ENCODE data around the gene FBXL19.

FBXL19 gene

DNA sequence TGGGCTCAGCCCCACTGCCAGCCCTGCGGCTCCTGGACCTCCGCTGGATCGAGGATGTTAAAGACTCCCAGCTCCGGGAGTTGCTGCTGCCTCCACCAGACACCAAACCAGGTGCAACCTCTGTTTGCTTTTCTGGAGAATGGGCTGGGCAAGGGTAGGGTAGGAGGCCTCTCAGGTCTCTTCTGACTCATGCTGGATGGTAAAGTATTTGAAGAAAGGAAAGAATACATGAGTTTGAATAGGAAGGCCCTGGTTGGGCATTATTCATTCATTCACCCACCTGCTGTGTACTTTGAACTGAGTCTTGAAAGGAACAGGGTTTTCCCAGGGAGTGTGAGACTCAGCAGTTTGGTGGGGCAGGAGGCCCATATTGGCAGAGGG is 19.0 kb downstream of the FBXL19 start:
- no peak for DNase-seq (ENCODE audit: low read depth in 1 of 2, low spot score in 1 of 2)

- DNase-seq (ENCODE audit: low read depth in 1 of 2, low spot score in 1 of 2) = no peak
These were observed 21.0 kb downstream of the FBXL19 start for GRCh38 chr16:30944352-30944751.

DNA sequence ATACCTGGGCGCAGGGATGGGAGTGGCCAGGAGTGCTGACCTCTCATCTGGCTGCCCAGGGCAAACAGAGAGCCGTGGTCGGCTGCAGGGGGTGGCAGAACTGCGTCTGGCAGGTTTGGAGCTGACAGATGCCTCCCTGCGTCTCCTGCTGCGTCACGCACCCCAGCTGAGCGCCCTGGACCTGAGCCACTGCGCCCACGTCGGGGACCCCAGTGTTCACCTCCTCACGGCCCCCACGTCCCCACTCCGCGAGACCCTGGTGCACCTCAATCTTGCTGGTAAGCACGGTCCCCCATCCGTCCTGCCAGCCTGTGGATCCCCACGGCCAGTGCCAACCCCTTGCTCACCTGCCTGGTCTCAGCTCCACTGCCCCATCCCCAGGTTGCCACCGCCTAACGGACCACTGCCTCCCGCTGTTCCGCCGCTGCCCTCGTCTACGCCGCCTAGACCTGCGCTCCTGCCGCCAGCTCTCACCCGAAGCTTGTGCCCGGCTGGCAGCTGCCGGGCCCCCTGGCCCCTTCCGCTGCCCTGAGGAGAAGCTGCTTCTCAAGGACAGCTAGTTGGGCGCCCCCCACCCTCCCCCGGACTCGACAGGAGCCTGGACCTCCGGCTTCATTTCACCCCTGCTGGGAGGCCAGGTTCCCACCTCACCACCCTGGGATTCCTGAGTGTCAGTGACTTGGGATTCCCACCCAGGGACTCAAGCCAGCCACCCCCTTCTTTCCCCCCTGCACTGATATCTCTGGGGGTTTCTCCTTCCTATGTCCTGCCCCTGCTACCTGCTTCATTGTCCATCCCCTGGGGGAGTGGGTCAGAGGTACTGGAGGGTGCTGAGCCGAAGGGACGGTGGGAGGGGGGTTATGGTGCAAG is 23.5 kb downstream of the FBXL19 start:
- DNase-seq (ENCODE audit: low read depth in 1 of 2, low spot score in 1 of 2) = no peak

- no peak for DNase-seq (ENCODE audit: low read depth in 1 of 2, low spot score in 1 of 2)
These were observed 24.1 kb downstream of the FBXL19 start for GRCh38 chr16:30947541-30947858.

GRCh38 chr16:30947859-30948666 is 24.7 kb downstream of the FBXL19 start:
- no peak for DNase-seq (ENCODE audit: low read depth in 1 of 2, low spot score in 1 of 2)

- no peak for DNase-seq (ENCODE audit: low read depth in 1 of 2, low spot score in 1 of 2)
These were observed 25.6 kb downstream of the FBXL19 start, which contains the start of gene ORAI3 for GRCh38 chr16:30948667-30949649. Gene ORAI3 (plus strand): TSS chr16:30949068. CDS start chr16:30949290, 222 bp downstream.

DNA sequence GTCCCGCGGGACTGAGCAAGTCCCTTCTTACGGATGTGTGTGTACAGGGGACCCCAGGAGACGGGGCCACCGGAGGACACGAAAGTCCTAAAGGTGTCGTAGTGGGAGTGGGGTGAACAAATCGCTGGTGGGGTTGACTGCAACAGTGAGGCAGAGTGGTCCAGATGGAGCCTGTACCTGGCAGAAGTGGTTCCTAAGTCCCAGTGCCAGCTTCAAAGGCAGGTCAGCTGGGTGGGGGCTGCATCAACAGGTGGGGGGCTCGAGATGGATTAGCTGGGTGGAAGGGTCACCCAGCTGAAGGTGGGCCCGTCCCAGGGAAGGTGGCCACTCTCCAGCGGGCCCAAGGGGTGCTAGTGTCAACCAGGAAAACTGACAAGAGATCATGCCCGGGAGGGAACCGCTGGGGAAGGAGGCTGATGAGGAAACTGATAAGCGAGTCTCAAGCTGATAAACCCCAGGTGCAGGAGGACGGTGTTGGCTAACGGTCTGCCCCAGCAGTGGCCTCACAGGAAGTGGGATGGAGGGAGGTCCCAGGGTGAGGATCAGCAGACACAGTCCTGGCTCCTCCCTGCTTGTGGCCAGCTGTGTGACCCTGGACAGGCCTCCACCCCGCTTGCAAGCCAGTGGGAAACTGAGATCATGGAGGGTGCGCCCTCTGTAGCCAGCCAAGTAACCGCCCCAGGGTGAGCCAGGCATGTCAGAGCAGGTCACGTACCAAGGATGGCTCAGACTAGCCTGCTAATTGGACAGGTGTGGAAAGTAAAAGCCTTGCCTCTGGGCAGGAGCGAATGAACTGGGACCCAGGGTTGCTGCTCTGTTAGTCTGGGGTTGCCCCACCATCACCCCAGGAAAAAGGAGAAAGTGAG is 26.5 kb downstream of the FBXL19 start:
- DNase-seq (ENCODE audit: low read depth in 1 of 2, low spot score in 1 of 2) = no peak

GRCh38 chr16:30950516-30951065 is 27.2 kb downstream of the FBXL19 start:
- no peak for DNase-seq (ENCODE audit: low read depth in 1 of 2, low spot score in 1 of 2)

DNA sequence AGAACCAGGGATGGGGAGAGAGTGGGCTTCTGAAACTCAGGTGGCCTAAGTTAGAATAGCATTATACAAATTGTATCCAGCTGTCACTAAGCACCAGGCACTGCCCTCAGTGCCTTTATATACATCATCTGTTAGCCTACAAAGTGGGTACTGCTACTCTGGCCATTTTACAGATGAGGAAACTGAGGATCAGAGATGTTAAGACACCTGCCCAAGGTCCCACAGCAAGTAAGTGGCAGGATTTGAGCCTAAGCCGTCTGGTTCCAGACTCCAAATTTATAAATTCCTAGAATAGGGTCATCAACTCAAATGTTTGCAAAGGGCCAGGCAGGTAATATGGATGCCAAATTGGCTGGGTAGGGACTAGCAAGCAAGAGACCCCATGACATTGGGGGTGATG is 27.8 kb downstream of the FBXL19 start:
- no peak for DNase-seq (ENCODE audit: low read depth in 1 of 2, low spot score in 1 of 2)

DNA sequence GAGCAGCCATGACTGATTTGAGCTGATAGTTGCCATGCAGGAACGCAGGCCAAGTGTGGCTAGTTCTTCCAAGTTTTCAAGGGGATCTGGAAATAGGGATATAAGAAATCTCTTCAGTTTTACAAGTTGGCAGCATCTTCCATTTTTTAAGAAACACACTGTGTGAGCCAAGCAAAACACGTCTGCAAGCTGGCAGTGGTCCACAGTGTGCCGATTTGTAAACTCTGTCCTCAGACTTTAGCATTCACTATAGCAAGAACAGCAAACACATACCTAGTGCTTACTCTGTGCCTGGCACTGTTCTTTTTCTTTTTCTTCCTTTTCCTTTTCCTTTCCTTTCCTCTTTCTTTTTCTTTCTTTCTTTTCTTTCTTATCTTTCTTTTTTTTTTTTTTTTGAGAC is 28.4 kb downstream of the FBXL19 start:
- DNase-seq (ENCODE audit: low read depth in 1 of 2, low spot score in 1 of 2) = no peak

DNA sequence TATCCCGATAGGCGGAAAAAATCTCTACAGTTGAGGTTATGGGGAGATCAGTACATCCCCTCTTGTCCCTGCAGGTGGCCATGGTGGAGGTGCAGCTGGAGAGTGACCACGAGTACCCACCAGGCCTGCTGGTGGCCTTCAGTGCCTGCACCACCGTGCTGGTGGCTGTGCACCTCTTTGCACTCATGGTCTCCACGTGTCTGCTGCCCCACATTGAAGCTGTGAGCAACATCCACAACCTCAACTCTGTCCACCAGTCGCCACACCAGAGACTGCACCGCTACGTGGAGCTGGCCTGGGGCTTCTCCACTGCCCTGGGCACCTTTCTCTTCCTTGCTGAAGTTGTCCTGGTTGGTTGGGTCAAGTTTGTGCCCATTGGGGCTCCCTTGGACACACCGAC is 29.7 kb downstream of the FBXL19 start:
- no peak for DNase-seq (ENCODE audit: low read depth in 1 of 2, low spot score in 1 of 2)

DNA sequence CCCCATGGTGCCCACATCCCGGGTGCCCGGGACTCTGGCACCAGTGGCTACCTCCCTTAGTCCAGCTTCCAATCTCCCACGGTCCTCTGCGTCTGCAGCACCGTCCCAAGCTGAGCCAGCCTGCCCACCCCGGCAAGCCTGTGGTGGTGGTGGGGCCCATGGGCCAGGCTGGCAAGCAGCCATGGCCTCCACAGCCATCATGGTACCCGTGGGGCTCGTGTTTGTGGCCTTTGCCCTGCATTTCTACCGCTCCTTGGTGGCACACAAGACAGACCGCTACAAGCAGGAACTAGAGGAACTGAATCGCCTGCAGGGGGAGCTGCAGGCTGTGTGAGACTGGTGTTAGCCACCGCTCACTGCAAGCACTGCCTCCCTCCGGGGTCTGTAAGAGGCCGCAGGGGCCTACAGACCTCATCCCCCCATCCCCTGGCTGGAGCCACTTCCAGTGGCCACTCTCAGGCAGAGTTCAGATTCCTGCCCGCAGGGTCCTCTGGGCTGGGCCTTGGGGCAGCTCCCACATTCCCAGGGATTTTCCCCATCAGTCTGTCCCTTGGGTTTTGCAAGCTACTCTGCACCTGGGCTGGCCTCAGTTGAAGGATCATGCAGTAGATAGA is 30.2 kb downstream of the FBXL19 start:
- DNase-seq (ENCODE audit: low read depth in 1 of 2, low spot score in 1 of 2) = peak; percentile 14 to 50

GRCh38 chr16:30954993-30955392 is 31.6 kb downstream of the FBXL19 start:
- no peak for DNase-seq (ENCODE audit: low read depth in 1 of 2, low spot score in 1 of 2)

DNA sequence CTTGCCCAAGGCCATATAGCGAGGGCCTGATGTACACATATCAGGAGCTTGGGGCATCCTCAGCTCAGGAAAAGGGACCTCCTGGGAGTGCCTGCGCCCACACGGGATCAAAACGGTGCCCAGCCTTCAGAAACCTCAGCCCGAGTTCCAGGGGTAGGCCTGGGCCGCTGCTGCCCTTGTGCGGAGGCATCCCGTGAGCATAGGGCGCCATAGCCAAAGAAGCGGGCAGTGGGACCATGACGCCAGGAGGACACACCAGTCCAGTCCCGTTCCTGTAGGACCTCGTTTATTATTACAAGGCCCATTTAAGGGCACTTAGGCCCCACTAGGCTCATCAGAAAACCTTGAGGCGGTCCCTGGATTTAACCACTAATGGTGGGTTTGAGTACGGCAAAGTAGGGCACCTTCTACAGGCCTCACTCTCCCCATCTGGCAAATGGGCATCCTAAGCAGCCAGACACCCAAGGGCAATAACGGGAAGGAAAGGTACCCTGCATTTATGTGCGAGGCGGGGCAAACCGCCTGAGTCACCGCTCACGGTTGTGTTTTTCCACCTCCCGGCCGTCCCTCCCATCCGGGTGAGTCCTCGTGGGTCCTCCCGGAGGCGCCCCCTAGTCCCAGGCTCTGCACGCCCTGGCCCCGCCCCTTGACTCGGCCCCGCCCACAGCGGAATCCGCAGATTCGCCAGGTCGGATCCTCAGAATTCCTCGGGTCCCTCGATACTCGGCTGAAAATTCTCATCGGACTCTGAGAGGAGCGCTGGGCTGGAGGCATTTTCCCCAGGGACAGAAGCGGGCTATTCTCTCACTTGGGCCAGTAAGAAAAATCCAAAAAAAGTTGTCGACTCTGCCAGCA is 33.5 kb downstream of the FBXL19 start:
- DNase-seq (ENCODE audit: low read depth in 1 of 2, low spot score in 1 of 2) = peak; percentile 79 to 88

GRCh38 chr16:30957456-30958174 is 34.2 kb downstream of the FBXL19 start, which contains the start of gene SETD1A:
Gene SETD1A (plus strand): TSS chr16:30957754. CDS start chr16:30958732, 978 bp downstream.
- peak; percentile 93 for DNase-seq (ENCODE audit: low read depth in 1 of 2, low spot score in 1 of 2)

- no peak for DNase-seq (ENCODE audit: low read depth in 1 of 2, low spot score in 1 of 2)
These were observed 35.1 kb downstream of the FBXL19 start for GRCh38 chr16:30958175-30959079.

DNA sequence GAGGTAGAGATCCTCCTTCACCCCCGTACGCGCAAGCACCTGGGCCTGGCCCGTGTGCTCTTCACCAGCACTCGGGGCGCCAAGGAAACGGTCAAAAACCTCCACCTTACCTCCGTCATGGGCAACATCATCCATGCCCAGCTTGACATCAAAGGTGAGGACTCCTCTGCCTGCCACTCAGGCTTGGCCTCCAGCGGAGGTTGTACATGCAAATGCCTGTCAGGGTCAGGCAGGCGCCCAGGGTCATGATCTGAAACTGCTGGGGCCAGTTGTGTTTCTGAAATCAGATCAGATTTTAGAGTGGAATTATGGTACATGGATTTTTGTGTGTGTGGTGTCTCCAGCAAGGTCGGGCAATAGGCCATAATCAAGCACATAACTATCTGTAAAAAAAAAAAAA is 38.0 kb downstream of the FBXL19 start:
- no peak for DNase-seq (ENCODE audit: low read depth in 1 of 2, low spot score in 1 of 2)
